Thoracic aorta (tissue), 2 donors: ENCODE data around the gene DNPH1. TPM values are rescaled to one million over a fixed set of nuclear protein-coding genes. Genes with fewer than 3 reads are reported as not detected.

Experiments
- ATAC-seq: fragments of 150-250 bp; one replicate; pipeline ENCODE4 v1.8.0; 2017; ENCODE audit warnings: low read depth; ENCODE audit not compliant: insufficient number of reproducible peaks, low FRiP score
- DNase-seq: peaks from one replicate; pipeline ENCODE4 v3.0.0-alpha.2; 2020; ENCODE audit warnings: low spot score
- H3K27ac ChIP-seq, 2 donors: fragments of 200-600 bp; sonication (generic); 1 replicate in 1 of 2; 2 replicates in 1 of 2; pipeline ENCODE4 v1.5.1; 2016; ENCODE audit warnings: mild to moderate bottlenecking in 2 of 2, moderate library complexity in 2 of 2
- H3K27me3 ChIP-seq: fragments of 200-600 bp; sonication (generic); replicated peaks from 2 replicates; pipeline ENCODE4 v1.6.0; 2016; ENCODE audit warnings: mild to moderate bottlenecking; ENCODE audit not compliant: insufficient read depth
- H3K36me3 ChIP-seq: fragments of 200-600 bp; sonication (generic); one replicate; pipeline ENCODE4 v1.5.1; 2016
- H3K4me1 ChIP-seq, 2 donors: fragments of 200-600 bp; sonication (generic); 1 replicate in 1 of 2; 2 replicates in 1 of 2; pipeline versions ENCODE4 v1.5.1 to v1.6.0; 2016; ENCODE audit warnings: low read depth in 2 of 2, mild to moderate bottlenecking in 1 of 2; ENCODE audit not compliant: control insufficient read depth in 1 of 2
- H3K4me3 ChIP-seq: fragments of 200-600 bp; sonication (generic); 2 replicates; pipeline ENCODE4 v1.5.1; 2016; ENCODE audit warnings: mild to moderate bottlenecking
- H3K9me3 ChIP-seq: fragments of 200-600 bp; sonication (generic); 2 replicates; pipeline ENCODE4 v1.5.1; 2016
- CTCF ChIP-seq: fragments of 200-600 bp; sonication (generic); IDR thresholded peaks from one replicate; pipeline ENCODE4 v1.5.1; 2019; ENCODE audit warnings: antibody characterized with exemption
- total RNA-seq, 2 donors: library from RNA; depleted of rRNA; stranded (reverse); fragments of >200 nt; gene quantifications; one replicate each; pipeline versions ENCODE4 v1.1.0 to v1.2.3, GENCODE V29; 2016

The DNPH1 gene
- total RNA-seq, 2 donors from 2014 or later: 16.7 to 54.7 TPM

- H3K9me3 ChIP-seq: no peaks in the 10 kb centered on the region
- no peak for TF ChIP-seq CTCF
- H3K36me3 ChIP-seq: peaks cover 5% of the 10 kb centered on the region
- H3K4me1 ChIP-seq: peaks cover 0 to 11% of the 10 kb centered on the region in 2 donors
- H3K27ac ChIP-seq: no peak overlapping the region
- no peaks in the 10 kb centered on the region for H3K27me3 ChIP-seq
- ATAC-seq: no peak
- no peak for DNase-seq
- no peak overlapping the region for H3K4me3 ChIP-seq
These were observed 10.2 kb downstream of the DNPH1 start for GRCh38 chr6:43219119-43219518.

GRCh38 chr6:43217351-43217750 is 11.9 kb downstream of the DNPH1 start:
- DNase-seq: no peak
- Histone ChIP-seq H3K36me3 (peaks cover 5% of the 10 kb centered on the region), H3K9me3 (no peaks in the 10 kb centered on the region), H3K27ac (no peak overlapping the region), H3K4me1 (peaks cover 0 to 11% of the 10 kb centered on the region in 2 donors), H3K4me3 (no peak overlapping the region), H3K27me3 (no peaks in the 10 kb centered on the region)
- no peak for TF ChIP-seq CTCF
- ATAC-seq: no peak

GRCh38 chr6:43216200-43216599 is 13.1 kb downstream of the DNPH1 start:
- H3K9me3 ChIP-seq: no peaks in the 10 kb centered on the region
- H3K4me1 ChIP-seq: peaks cover 0 to under 1% of the 10 kb centered on the region in 2 donors
- ATAC-seq: no peak
- peaks cover 5% of the 10 kb centered on the region for H3K36me3 ChIP-seq
- TF ChIP-seq CTCF: no peak
- no peak overlapping the region for H3K4me3 ChIP-seq
- H3K27ac ChIP-seq: no peak overlapping the region
- H3K27me3 ChIP-seq: no peaks in the 10 kb centered on the region
- DNase-seq: no peak

GRCh38 chr6:43215066-43215465 is 14.2 kb downstream of the DNPH1 start:
- Histone ChIP-seq H3K36me3 (peaks cover 5% of the 10 kb centered on the region), H3K27ac (no peak overlapping the region), H3K4me3 (no peak overlapping the region), H3K9me3 (no peaks in the 10 kb centered on the region), H3K4me1 (no peaks in the 10 kb centered on the region), H3K27me3 (no peaks in the 10 kb centered on the region)
- DNase-seq (no peak), ATAC-seq (no peak)
- TF ChIP-seq CTCF: no peak

GRCh38 chr6:43213431-43213830 is 15.8 kb downstream of the DNPH1 start:
- H3K4me3 ChIP-seq: no peak overlapping the region
- no peaks in the 10 kb centered on the region for H3K9me3 ChIP-seq
- no peaks in the 10 kb centered on the region for H3K4me1 ChIP-seq
- no peaks in the 10 kb centered on the region for H3K27me3 ChIP-seq
- ATAC-seq: no peak
- peaks cover 5% of the 10 kb centered on the region for H3K36me3 ChIP-seq
- no peak for TF ChIP-seq CTCF
- no peak for DNase-seq
- no peak overlapping the region for H3K27ac ChIP-seq
